HepG2 (cell line): Measurements from ENCODE around the gene WNK4. TPM values are rescaled to one million over a fixed set of nuclear protein-coding genes. Genes with fewer than 3 reads are reported as not detected.

Source experiments
- CCDC6 ChIP-seq: sonication (generic); formaldehyde crosslinking; IDR thresholded peaks from 2 replicates; pipeline ENCODE4 v1.8.1; 2022; ENCODE audit warnings: mild to moderate bottlenecking, missing genetic modification reagents, moderate library complexity
- IRF2 ChIP-seq: IDR thresholded peaks from 2 replicates; pipeline ENCODE4 v1.6.1; 2018; ENCODE audit warnings: missing genetic modification reagents, missing compliant biosample characterization
- NR2F1 ChIP-seq, 2 experiments: fragments of 450-650 bp in 1 of 2; formaldehyde crosslinking in 1 of 2; IDR thresholded peaks; 2 replicates each; pipeline versions ENCODE4 v1.5.0 to v1.6.1; 2016 to 2020; ENCODE audit warnings: mild to moderate bottlenecking in 1 of 2, missing compliant biosample characterization in 1 of 2, missing genetic modification reagents in 1 of 2, moderate library complexity in 1 of 2
- RCOR2 ChIP-seq: IDR thresholded peaks from 2 replicates; pipeline ENCODE4 v1.6.1; 2016; ENCODE audit warnings: missing biosample characterization, missing genetic modification reagents
- RFXAP ChIP-seq: sonication (generic); formaldehyde crosslinking; IDR thresholded peaks from 2 replicates; pipeline ENCODE4 v1.4.0; 2020; ENCODE audit warnings: missing genetic modification reagents, borderline replicate concordance
- TP53 ChIP-seq: sonication (generic); formaldehyde crosslinking; conservative IDR thresholded peaks from 2 replicates; pipeline ENCODE4 v1.4.0; 2020; ENCODE audit warnings: missing genetic modification reagents
- ZKSCAN1 ChIP-seq: fragments of 150-350 bp; IDR thresholded peaks from 2 replicates; pipeline ENCODE4 v1.6.1; 2014; ENCODE audit warnings: low read length
- ZKSCAN8 ChIP-seq: IDR thresholded peaks from 2 replicates; pipeline ENCODE4 v1.6.1; 2016; ENCODE audit warnings: borderline replicate concordance, missing genetic modification reagents, missing compliant biosample characterization
- ZNF367 ChIP-seq: sonication (generic); formaldehyde crosslinking; IDR thresholded peaks from 2 replicates; pipeline ENCODE4 v1.4.0; 2020; ENCODE audit warnings: missing genetic modification reagents, borderline replicate concordance
- polyA plus RNA-seq, 8 experiments: library from polyadenylated mRNA; depleted of rRNA in 3 of 8; stranded (reverse) in 7 of 8; unstranded in 1 of 8; fragments of >200 nt; fragmentation: Illumina TruSeq in 4 of 8; extraction: Trizol in 4 of 8; gene quantifications; 2 replicates each; pipeline versions ENCODE4 v1.2.1 to v1.2.3, GENCODE V29; 2011 to 2016; ENCODE audit warnings: low read depth in 4 of 8, missing spikeins in 1 of 8, mixed read lengths in 1 of 8; ENCODE audit not compliant: insufficient read depth in 1 of 8
- total RNA-seq, 5 experiments: library from RNA; depleted of rRNA; stranded (reverse); fragments of >200 nt; fragmentation: Illumina TruSeq; extraction: Trizol; gene quantifications; 2 replicates each; pipeline ENCODE4 v1.2.3, GENCODE V29; 2016; ENCODE audit warnings: low read depth in 1 of 5
- TF ChIP-seq, protein P1 (sequence below): sonication (generic); formaldehyde crosslinking; IDR thresholded peaks from 2 replicates; pipeline ENCODE4 v1.4.0; 2020; ENCODE audit warnings: missing genetic modification reagents
- TF ChIP-seq, protein P2 (sequence below): sonication (generic); formaldehyde crosslinking; IDR thresholded peaks from 2 replicates; pipeline ENCODE4 v1.5.0; 2020; ENCODE audit warnings: mild to moderate bottlenecking, missing genetic modification reagents
- TF ChIP-seq, protein P3 (sequence below), 2 experiments: sonication (generic) in 1 of 2; formaldehyde crosslinking in 1 of 2; IDR thresholded peaks; 2 replicates each; pipeline versions ENCODE4 v1.4.0 to v1.6.1; 2016 to 2020; ENCODE audit warnings: borderline replicate concordance in 1 of 2, low read depth in 1 of 2, mild to moderate bottlenecking in 1 of 2, missing genetic modification reagents in 1 of 2
- TF ChIP-seq, protein P4 (sequence below): sonication (generic); formaldehyde crosslinking; IDR thresholded peaks from 2 replicates; pipeline ENCODE4 v1.8.0; 2022; ENCODE audit warnings: missing genetic modification reagents, mild to moderate bottlenecking, borderline replicate concordance
- TF ChIP-seq, protein P5 (sequence below): sonication (generic); formaldehyde crosslinking; conservative IDR thresholded peaks from 2 replicates; pipeline ENCODE4 v1.5.0; 2020; ENCODE audit warnings: missing genetic modification reagents
- TF ChIP-seq, protein P6 (sequence below): sonication (generic); formaldehyde crosslinking; IDR thresholded peaks from 2 replicates; pipeline ENCODE4 v1.4.0; 2020; ENCODE audit warnings: missing genetic modification reagents

The WNK4 gene
- total and polyA plus RNA-seq, 2 of the 13 experiments (the other 11 are each of a cell fraction or from before 2014, with no cell fraction given), result 2.7 to 13.7 TPM

DNA sequence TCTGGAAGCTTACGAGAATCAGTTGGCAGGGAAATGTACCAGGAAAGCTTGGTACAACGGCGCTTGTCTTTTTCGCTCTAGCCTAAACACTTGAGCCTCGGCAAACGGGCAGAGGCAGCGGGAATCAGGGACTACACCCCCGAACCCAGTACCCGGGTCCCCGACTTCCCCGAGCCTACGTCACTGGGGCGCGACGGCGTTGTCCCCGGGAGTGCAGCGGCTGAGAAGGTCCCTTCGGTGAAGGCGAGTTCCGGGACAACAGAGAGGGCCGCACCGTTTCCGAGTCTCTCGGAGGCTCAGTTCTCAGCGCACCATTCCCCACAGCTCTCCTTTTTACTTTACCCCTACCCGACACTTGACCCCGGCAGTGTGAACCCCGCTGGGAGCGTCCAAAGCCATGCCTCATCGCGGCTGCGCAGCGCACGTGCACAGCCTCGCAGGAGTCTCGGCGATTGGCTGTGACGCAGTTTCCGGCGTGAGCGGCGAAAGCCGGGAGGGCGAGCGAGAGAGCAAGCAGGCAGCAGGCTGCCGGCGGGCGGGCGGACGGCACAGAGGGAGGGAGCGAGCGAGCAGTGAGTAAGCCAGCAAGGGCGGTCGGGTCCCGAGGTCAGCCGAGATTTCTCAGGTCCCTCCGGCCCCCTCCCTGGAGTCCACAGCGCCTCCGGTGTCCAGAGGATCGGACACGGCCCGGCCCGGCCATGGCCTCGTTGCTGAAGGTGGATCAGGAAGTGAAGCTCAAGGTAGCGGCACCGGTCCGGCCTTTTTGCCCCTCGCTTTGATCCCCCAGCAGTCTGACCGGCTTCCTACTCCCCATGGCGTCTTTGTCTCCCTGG is 52.7 kb downstream of the WNK4 start, which contains the start of gene PSME3 (continued):
- TF ChIP-seq, protein P1, sequence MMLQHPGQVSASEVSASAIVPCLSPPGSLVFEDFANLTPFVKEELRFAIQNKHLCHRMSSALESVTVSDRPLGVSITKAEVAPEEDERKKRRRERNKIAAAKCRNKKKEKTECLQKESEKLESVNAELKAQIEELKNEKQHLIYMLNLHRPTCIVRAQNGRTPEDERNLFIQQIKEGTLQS, result 0 out of 2 replicates have a peak, but pooled peaks have one; percentile 11
- TF ChIP-seq, protein P2, sequence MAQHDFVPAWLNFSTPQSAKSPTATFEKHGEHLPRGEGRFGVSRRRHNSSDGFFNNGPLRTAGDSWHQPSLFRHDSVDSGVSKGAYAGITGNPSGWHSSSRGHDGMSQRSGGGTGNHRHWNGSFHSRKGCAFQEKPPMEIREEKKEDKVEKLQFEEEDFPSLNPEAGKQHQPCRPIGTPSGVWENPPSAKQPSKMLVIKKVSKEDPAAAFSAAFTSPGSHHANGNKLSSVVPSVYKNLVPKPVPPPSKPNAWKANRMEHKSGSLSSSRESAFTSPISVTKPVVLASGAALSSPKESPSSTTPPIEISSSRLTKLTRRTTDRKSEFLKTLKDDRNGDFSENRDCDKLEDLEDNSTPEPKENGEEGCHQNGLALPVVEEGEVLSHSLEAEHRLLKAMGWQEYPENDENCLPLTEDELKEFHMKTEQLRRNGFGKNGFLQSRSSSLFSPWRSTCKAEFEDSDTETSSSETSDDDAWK (CRISPR knock-in tag), result no peak
- TF ChIP-seq, protein P3, sequence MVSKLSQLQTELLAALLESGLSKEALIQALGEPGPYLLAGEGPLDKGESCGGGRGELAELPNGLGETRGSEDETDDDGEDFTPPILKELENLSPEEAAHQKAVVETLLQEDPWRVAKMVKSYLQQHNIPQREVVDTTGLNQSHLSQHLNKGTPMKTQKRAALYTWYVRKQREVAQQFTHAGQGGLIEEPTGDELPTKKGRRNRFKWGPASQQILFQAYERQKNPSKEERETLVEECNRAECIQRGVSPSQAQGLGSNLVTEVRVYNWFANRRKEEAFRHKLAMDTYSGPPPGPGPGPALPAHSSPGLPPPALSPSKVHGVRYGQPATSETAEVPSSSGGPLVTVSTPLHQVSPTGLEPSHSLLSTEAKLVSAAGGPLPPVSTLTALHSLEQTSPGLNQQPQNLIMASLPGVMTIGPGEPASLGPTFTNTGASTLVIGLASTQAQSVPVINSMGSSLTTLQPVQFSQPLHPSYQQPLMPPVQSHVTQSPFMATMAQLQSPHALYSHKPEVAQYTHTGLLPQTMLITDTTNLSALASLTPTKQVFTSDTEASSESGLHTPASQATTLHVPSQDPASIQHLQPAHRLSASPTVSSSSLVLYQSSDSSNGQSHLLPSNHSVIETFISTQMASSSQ (IDR thresholded peaks at IDR 0.05; ENCODE audit: low read depth), result no peak
- TF ChIP-seq, protein P3 (CRISPR knock-in tag; IDR thresholded peaks at IDR 0.05; ENCODE audit: borderline replicate concordance), result peak; percentile 84
- TF ChIP-seq, protein P4, sequence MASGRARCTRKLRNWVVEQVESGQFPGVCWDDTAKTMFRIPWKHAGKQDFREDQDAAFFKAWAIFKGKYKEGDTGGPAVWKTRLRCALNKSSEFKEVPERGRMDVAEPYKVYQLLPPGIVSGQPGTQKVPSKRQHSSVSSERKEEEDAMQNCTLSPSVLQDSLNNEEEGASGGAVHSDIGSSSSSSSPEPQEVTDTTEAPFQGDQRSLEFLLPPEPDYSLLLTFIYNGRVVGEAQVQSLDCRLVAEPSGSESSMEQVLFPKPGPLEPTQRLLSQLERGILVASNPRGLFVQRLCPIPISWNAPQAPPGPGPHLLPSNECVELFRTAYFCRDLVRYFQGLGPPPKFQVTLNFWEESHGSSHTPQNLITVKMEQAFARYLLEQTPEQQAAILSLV (CRISPR knock-in tag), result peak; percentile 88; the same call in 1 of the 2 replicates
- TF ChIP-seq NR2F1 (CRISPR knock-in tag; IDR thresholded peaks at IDR 0.05), result no peak
- peak; percentile 94 for TF ChIP-seq IRF2 (CRISPR knock-in tag)
- peak; percentile 33; the same call in 1 of the 2 replicates for TF ChIP-seq CCDC6 (CRISPR knock-in tag)
- TF ChIP-seq ZKSCAN1, result peak; percentile 34; the same call in 1 of the 2 replicates
- TF ChIP-seq ZKSCAN8, result peak; percentile 91
- TF ChIP-seq, protein P5, sequence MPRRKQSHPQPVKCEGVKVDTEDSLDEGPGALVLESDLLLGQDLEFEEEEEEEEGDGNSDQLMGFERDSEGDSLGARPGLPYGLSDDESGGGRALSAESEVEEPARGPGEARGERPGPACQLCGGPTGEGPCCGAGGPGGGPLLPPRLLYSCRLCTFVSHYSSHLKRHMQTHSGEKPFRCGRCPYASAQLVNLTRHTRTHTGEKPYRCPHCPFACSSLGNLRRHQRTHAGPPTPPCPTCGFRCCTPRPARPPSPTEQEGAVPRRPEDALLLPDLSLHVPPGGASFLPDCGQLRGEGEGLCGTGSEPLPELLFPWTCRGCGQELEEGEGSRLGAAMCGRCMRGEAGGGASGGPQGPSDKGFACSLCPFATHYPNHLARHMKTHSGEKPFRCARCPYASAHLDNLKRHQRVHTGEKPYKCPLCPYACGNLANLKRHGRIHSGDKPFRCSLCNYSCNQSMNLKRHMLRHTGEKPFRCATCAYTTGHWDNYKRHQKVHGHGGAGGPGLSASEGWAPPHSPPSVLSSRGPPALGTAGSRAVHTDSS, result no peak
- TF ChIP-seq, protein P6, sequence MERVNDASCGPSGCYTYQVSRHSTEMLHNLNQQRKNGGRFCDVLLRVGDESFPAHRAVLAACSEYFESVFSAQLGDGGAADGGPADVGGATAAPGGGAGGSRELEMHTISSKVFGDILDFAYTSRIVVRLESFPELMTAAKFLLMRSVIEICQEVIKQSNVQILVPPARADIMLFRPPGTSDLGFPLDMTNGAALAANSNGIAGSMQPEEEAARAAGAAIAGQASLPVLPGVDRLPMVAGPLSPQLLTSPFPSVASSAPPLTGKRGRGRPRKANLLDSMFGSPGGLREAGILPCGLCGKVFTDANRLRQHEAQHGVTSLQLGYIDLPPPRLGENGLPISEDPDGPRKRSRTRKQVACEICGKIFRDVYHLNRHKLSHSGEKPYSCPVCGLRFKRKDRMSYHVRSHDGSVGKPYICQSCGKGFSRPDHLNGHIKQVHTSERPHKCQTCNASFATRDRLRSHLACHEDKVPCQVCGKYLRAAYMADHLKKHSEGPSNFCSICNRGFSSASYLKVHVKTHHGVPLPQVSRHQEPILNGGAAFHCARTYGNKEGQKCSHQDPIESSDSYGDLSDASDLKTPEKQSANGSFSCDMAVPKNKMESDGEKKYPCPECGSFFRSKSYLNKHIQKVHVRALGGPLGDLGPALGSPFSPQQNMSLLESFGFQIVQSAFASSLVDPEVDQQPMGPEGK (CRISPR knock-in tag), result peak; percentile 73; the same call in 1 of the 2 replicates
- TF ChIP-seq RFXAP (CRISPR knock-in tag), result peak; percentile 61; the same call in 1 of the 2 replicates
- 0 out of 2 replicates have a peak, but pooled peaks have one; percentile 44 for TF ChIP-seq RCOR2
- TF ChIP-seq ZNF367 (CRISPR knock-in tag), result peak; percentile 33; the same call in 1 of the 2 replicates
- TF ChIP-seq TP53 (CRISPR knock-in tag), result peak; percentile 90
